Effector memory CD4-positive, alpha-beta T cell (primary cell): ENCODE data around the gene PHF21A.

Experiments used
- DNase-seq, 3 donors: peaks; one replicate each; pipeline ENCODE4 v3.0.0-alpha.2; 2020
- H3K27ac ChIP-seq: 2 replicates; pipeline ENCODE4 v1.7.0; 2013; ENCODE audit warnings: mild to moderate bottlenecking, low read length, moderate library complexity; ENCODE audit not compliant: insufficient read depth, poor library complexity, severe bottlenecking
- H3K27me3 ChIP-seq: replicated peaks from 2 replicates; pipeline ENCODE4 v1.7.0; 2013; ENCODE audit warnings: mild to moderate bottlenecking, low read length; ENCODE audit not compliant: insufficient read depth, control insufficient read depth, poor library complexity, severe bottlenecking
- H3K36me3 ChIP-seq: 2 replicates; pipeline ENCODE4 v1.7.0; 2013; ENCODE audit warnings: mild to moderate bottlenecking, low read length, moderate library complexity; ENCODE audit not compliant: control insufficient read depth, insufficient read depth
- H3K4me1 ChIP-seq: 2 replicates; pipeline ENCODE4 v1.7.0; 2013; ENCODE audit warnings: low read length, mild to moderate bottlenecking; ENCODE audit not compliant: control insufficient read depth, insufficient read depth, poor library complexity, severe bottlenecking
- H3K4me3 ChIP-seq: 2 replicates; pipeline ENCODE4 v1.7.0; 2013; ENCODE audit warnings: low read length, low read depth, mild to moderate bottlenecking; ENCODE audit not compliant: insufficient read depth, poor library complexity, severe bottlenecking
- H3K9me3 ChIP-seq: 2 replicates; pipeline ENCODE4 v1.7.0; 2013; ENCODE audit warnings: mild to moderate bottlenecking, low read length, moderate library complexity; ENCODE audit not compliant: control insufficient read depth

Gene PHF21A

DNA sequence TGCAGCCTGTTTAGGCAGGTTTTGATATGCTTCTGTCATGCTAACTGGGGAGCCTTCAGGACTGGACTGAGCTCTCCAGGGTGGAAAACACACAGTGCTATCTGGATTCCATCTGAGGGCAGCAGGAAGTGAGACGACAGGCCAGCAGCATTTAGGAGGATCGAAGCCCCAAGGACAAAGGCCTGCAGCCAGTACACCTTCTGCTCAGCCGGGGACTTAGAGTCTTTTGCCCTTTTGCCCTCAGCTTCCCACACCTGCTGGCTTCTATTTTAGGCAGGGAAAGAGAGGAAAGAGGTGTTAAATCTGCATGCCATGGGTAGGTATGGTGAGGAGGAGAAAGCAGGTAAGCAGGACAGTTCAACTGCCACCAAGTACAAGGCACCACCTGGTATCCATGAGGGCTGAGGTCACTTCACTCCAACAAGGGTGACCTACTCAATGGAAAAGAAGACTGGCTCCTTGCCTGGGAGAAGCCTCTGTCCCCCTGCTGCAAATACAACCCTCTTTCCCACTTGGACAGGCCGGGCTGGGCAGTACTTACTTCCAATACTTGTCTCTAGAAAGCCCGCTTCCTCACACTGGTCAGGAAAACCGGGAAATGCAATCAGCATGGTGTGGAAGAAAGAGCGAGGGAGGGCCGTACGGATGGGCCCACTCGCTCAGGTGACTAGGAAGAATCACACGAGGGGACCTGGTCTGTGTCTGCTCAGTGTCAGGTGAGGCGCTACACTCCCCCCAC, 186.5 kb downstream of the PHF21A start:
- no peaks in the 10 kb centered on the region for H3K9me3 ChIP-seq
- DNase-seq = no peak
- peaks cover 41% of the 10 kb centered on the region for H3K36me3 ChIP-seq
- peaks cover 20% of the 10 kb centered on the region for H3K4me1 ChIP-seq
- no peak overlapping the region for H3K27ac ChIP-seq
- H3K27me3 ChIP-seq = no peaks in the 10 kb centered on the region
- no peak overlapping the region for H3K4me3 ChIP-seq

DNA sequence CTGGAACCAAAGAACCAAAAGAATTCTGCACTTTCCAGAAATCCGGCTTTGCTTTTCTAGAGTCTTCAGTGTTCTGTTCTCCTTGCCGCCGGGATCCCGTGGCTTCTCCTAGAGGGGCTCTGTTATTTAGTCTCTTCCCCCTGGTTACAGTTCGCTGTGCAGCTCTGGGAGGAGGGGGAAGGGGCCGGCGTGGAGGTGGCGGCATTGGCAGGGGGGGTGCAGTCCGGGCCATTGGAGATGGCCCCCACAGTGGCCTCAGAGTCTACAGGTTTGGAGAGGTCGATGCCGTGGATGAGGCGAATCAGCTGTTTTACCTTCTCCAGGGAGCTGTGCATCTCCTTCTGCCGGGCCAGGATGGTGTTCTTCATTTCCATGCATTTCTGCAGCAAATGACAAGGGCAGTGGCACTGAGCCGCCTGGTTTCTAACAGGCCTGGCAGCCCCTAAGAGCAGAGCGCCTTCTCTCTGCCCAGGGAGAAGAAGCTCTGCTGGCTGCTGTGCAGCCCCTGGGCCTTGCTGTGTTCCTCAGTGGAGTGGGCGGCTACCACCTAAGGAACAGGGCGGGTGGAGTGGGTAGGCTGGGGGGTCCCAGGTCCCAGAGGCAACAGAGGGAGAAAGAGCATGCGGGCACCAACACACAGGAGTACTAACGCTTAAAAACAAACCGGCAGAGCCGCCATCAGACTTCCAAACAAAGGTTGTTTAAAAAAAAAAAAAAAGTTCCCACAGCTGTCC, 187.2 kb downstream of the PHF21A start:
- Histone ChIP-seq H3K27ac (no peak overlapping the region), H3K4me1 (peaks cover 27% of the 10 kb centered on the region), H3K27me3 (no peaks in the 10 kb centered on the region), H3K9me3 (no peaks in the 10 kb centered on the region), H3K4me3 (no peak overlapping the region), H3K36me3 (peaks cover 41% of the 10 kb centered on the region)
- no peak for DNase-seq

DNA sequence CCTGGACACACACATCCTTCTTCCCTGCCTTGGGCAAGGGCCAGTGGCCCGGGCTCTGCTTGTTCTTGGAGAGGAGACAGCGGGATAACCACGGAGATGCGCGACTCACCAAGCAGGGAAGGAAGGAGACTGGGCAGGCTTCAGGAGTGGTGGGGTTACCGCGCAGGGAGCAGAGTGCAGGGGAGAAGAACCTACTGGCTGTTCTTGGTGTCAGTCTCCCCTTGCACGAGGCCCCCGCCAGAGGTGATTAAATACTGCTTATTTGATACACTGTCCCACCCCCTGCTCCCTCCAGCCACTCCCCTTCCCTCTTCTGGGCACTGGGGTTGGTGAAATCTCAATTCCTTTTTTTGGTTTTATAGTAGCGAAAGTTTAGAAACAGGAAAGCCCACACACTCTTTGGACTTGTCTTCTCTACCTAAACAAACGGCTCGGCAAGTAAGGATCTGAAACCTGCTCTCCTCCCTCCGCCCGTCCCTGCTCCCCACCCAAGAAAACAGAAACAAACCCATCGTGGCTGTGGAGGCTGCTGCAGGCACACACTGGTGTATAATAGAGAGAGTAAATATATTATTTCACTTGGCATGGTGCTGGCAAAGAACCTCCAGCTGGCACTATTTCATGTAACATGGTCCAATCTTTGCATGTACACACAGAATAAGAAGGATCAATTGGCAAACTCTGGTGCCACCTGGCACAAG, 188.0 kb downstream of the PHF21A start:
- H3K36me3 ChIP-seq = peaks cover 40% of the 10 kb centered on the region

DNA sequence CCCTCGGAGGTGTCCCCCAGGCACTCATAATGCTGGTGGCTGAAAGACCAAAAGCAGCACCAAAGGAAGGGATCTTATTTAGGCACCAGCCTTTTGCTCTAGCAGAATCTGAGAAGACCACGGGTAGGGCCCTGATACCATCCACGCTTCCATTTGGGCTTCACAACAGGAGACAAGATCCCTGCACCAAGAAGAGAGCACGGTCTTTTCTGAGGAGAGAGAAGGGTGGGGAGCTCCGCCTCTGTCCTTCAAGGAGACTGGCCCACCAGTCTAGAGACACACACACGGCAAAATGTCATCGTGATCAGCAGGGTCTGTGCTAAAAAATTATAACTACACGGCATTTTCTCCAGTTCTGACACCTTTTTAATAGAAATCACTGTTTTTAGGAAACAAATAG, 189.0 kb downstream of the PHF21A start:
- DNase-seq = no peak
- Histone ChIP-seq H3K4me3 (no peak overlapping the region), H3K36me3 (peaks cover 32% of the 10 kb centered on the region), H3K27ac (no peak overlapping the region), H3K27me3 (no peaks in the 10 kb centered on the region), H3K9me3 (no peaks in the 10 kb centered on the region), H3K4me1 (peaks cover 27% of the 10 kb centered on the region)

More for the DNA sequence above, 188.0 kb downstream of the PHF21A start:
- Histone ChIP-seq H3K9me3 (no peaks in the 10 kb centered on the region), H3K4me3 (no peak overlapping the region), H3K27me3 (no peaks in the 10 kb centered on the region), H3K27ac (no peak overlapping the region), H3K4me1 (peaks cover 27% of the 10 kb centered on the region)
- no peak for DNase-seq

DNA sequence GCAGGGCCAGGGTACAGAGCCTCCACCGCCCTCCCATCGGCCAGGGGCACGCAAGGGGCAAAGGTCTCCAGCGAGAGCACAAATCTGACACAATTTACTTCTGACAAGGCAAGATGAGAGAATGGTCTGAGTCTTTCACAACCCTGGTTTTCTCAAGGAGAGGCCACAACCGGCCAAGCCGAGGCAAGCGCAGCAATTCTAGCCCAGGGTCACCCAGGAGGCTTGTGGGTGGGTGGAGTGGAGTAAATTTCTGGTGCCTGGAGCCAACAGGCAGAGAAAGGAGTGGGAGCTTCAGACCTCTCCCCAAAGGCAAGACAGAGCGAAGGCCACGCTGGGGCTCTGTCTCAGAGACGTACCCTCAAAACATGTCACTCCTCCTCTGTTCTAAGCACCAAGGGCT, 189.5 kb downstream of the PHF21A start:
- peak overlapping the region; percentile 35 for H3K27ac ChIP-seq
- no peaks in the 10 kb centered on the region for H3K9me3 ChIP-seq
- DNase-seq = no peak
- no peaks in the 10 kb centered on the region for H3K27me3 ChIP-seq
- peaks cover 27% of the 10 kb centered on the region for H3K4me1 ChIP-seq
- no peak overlapping the region for H3K4me3 ChIP-seq
- H3K36me3 ChIP-seq = peaks cover 31% of the 10 kb centered on the region

DNA sequence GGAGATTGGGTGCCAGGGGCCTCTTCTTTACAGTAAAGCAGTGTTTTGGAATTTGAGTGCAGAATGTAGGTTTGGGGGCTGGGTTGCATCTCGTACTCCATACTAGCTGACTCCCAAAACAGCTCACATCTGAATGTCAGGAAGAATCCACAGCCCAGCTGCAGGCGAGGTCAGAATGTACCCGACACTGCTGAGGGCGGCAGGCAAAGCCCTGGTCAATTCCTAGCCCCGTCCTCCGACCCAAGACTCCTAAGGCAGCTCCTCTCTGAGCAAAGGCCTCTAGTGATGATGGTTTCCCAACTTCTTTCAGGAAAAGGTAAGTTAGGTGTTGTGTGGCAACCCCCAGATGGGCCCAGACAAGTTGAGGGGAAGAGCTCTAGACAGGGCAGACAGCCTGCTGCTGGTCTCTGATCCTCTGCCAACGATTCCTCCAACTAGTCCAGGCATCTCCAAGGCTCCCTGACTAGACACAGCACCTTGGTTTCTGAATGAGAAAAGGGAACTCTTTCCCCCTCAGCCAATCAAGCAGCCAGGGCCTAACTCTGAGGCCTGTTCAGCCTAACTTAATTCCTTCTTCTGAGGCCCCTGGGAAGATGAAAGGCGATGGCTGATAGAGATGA, 190.2 kb downstream of the PHF21A start:
- Histone ChIP-seq H3K9me3 (no peaks in the 10 kb centered on the region), H3K36me3 (peaks cover 26% of the 10 kb centered on the region), H3K4me3 (no peak overlapping the region), H3K27me3 (no peaks in the 10 kb centered on the region), H3K4me1 (peaks cover 27% of the 10 kb centered on the region), H3K27ac (peak overlapping the region; percentile 35)
- DNase-seq = no peak

DNA sequence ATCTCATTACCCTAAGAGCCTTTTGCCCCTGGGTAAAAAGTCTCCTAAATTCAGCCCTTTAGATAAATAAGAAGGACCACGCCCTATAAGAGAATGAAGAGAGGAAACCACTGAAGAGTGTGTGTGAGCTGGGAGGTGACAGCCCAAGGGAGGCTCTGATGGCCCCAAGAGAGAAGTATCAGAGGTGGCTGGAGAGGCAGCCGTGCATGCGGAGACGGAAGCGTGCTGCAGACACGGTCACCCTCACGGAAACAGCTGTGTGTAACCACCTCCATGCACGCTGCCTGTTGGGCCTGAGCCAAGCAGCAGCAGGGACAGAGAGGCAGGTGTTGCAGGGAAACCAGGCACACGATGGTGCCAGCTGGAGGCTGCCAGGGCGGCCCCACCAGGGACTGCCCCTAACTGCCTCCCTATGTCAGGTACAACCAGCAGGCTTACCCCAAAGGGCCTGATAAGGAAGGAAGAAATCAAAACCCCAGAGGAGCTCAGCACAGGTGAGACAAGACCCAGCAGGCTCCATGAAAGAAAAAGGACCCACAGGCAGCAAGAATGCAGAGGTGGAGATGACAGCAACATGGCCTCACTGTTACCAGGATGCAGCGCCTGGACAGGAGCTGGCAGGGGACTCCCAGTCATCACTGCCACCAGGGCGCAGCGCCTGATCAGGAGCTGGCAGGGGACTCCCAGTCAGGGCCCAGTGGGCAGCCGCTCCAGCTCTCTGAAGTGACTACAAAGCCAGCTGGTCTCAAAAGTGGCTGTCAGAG, 191.0 kb downstream of the PHF21A start:
- peaks cover 19% of the 10 kb centered on the region for H3K36me3 ChIP-seq
- peaks cover 27% of the 10 kb centered on the region for H3K4me1 ChIP-seq
- peak in 2 of 3 donors; percentile 12 to 13 for DNase-seq
- no peaks in the 10 kb centered on the region for H3K27me3 ChIP-seq
- H3K27ac ChIP-seq = peak overlapping the region; percentile 58
- H3K4me3 ChIP-seq = peak overlapping the region; percentile 39
- H3K9me3 ChIP-seq = no peaks in the 10 kb centered on the region

DNA sequence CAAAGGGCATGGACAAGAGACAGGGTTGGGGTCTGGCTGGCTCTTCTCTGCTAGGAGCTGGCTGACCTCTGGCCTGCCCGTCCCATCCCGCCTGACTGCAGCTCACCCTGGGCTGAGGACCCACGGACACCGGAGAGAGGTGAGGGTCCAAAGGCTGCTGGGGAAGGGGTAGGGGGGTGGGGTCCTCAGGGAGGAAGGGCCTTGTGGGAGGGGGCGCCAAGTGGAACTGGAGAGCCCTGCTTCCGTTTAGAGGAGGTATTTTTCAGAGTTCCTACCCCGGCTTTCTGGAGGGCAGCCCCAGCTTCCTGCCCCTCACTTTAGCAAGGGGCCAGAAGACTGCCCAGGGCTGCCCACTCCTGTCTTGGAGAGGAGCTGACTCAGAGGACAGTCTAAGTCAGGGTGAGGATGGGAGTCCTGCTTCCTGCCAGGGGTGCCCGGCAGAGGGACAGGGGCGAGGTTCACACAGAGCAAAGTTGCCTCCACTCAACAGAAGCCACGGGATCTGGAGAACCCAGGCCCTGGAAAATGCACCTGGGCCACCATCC, 191.7 kb downstream of the PHF21A start:
- no peaks in the 10 kb centered on the region for H3K9me3 ChIP-seq
- peaks cover 27% of the 10 kb centered on the region for H3K4me1 ChIP-seq
- DNase-seq = no peak
- H3K36me3 ChIP-seq = peaks cover 13% of the 10 kb centered on the region
- peak overlapping the region; percentile 58 for H3K27ac ChIP-seq
- H3K4me3 ChIP-seq = peak overlapping the region; percentile 39
- no peaks in the 10 kb centered on the region for H3K27me3 ChIP-seq

DNA sequence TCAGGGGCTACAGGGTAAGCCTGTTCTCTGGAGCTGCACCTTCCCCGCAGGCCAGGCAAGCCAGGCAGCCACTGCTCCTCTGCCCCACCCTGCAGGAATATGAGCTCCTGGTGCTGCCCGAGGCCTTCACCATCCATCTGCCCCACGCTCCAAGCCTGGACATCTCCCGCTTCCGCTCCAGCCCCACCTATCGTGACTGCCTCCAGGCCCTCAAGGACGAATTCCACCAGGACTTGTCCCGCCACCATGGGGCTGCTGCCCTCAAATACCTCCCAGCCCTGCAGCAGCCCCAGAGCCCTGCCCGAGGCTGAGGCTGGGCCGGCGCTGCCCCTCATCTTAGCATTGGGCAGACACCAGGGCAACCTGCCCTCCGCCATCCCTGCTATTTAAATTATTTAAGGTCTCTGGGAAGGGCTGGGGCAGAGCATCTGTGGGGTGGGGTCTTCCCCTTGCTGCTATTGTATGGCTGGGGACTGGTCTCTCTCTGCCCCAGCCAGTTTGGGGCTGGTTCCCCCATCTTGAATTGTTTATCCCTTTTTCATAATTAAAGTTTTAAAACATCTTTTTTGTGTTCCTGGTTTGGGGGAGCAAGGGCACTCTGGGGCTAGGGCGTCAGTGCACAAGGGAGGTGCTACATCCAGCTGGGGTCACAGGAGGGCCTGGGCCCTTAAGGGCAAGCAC, 192.6 kb downstream of the PHF21A start:
- Histone ChIP-seq H3K4me1 (peaks cover 27% of the 10 kb centered on the region), H3K4me3 (no peak overlapping the region), H3K36me3 (peaks cover 4% of the 10 kb centered on the region), H3K27me3 (no peaks in the 10 kb centered on the region), H3K27ac (no peak overlapping the region), H3K9me3 (no peaks in the 10 kb centered on the region)
- DNase-seq = no peak
